MCF 10A (cell line): ENCODE results near the gene PRKN. TPM values are rescaled to one million over a fixed set of nuclear protein-coding genes. Genes with fewer than 3 reads are reported as not detected.

Experiments used
- BruUV-seq: library from RNA; stranded (reverse); fragments of 400-500 nt; replicated peaks from 2 replicates; lab custom pipeline; 2021; lab: Mats Ljungman, UMichigan
- CTCF ChIA-PET: fragments of 300-600 bp; sonication (Branson Sonifier 250); formaldehyde crosslinking; extraction: SDS; loops from one replicate; lab custom pipeline; 2021; ENCODE audit warnings: antibody characterized with exemption, inconsistent platforms; lab: Yijun Ruan, JAX
- POLR2A ChIA-PET: fragments of 300-600, 350-650 bp; sonication (Branson Sonifier 250); formaldehyde crosslinking; extraction: SDS; loops from one replicate; lab custom pipeline; 2020; ENCODE audit warnings: antibody characterized with exemption, inconsistent platforms; lab: Yijun Ruan, JAX
- DNase-seq: peaks from one replicate; pipeline ENCODE4 v3.0.0-alpha.2; 2018; ENCODE audit not compliant: unreplicated experiment
- H3K27ac Mint-ChIP-seq: one replicate; pipeline ENCODE4 v1.8.0; 2022; ENCODE audit warnings: mild to moderate bottlenecking, low read depth, mixed read lengths; ENCODE audit not compliant: unreplicated experiment
- H3K27me3 Mint-ChIP-seq: one replicate; pipeline ENCODE4 v1.8.0; 2022; ENCODE audit warnings: mixed read lengths; ENCODE audit not compliant: insufficient read depth, unreplicated experiment
- H3K36me3 Mint-ChIP-seq: one replicate; pipeline ENCODE4 v1.8.0; 2022; ENCODE audit warnings: mild to moderate bottlenecking, moderate library complexity, mixed read lengths; ENCODE audit not compliant: insufficient read depth, unreplicated experiment
- H3K4me1 Mint-ChIP-seq: one replicate; pipeline ENCODE4 v1.8.0; 2022; ENCODE audit warnings: mixed read lengths; ENCODE audit not compliant: insufficient read depth, unreplicated experiment
- H3K4me3 Mint-ChIP-seq: one replicate; pipeline ENCODE4 v1.8.0; 2022; ENCODE audit warnings: mild to moderate bottlenecking, moderate library complexity, mixed read lengths; ENCODE audit not compliant: unreplicated experiment
- H3K9me3 Mint-ChIP-seq: one replicate; pipeline ENCODE4 v1.8.0; 2022; ENCODE audit warnings: mixed read lengths; ENCODE audit not compliant: unreplicated experiment
- intact Hi-C: fragments of 100-400 bp; cut with micrococcal nuclease; formaldehyde crosslinking; loops from 2 replicates; pipeline ENCODE4 v1.14.1; 2022
- total RNA-seq: library from RNA; stranded (reverse); gene quantifications from 2 replicates; pipeline ENCODE4 v1.2.3, GENCODE V29; 2022
- TF ChIP-seq, protein P1 (sequence below): fragments of 200-600 bp; IDR thresholded peaks from one replicate; pipeline ENCODE4 v1.8.0; 2022; ENCODE audit warnings: antibody characterized with exemption, mild to moderate bottlenecking; ENCODE audit not compliant: unreplicated experiment

Gene PRKN
- total RNA-seq, 1 experiment from 2014 or later = 2.5 TPM

DNA sequence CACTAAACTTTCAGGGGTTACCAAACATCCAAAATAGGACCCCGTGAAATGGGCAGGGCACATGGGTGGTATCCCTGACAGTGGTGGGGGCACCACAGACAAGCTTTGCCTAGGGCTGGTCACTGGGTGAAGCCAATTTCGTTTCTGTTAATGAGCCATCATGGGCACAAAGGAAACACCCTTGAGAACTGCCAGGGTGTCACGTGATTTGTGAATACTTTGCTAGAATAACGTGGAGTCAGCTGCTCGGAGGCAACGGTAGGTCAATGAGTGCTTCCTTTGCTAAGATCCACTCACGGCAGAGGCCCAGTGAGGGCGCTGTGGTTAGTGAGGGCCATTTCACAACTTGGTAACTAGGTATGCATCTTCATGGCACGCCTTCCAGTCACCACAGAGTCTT is 1366.0 kb downstream of the PRKN start:
- H3K27ac Mint-ChIP-seq = no peak overlapping the region
- peaks cover 8% of the 10 kb centered on the region for H3K9me3 Mint-ChIP-seq
- peaks cover 10% of the 10 kb centered on the region for H3K36me3 Mint-ChIP-seq
- no peak for DNase-seq
- CTCF ChIA-PET = interaction anchor here (0.5 kb wide), 1 partner anchor 12 kb away, joined by 3 read pairs; no protein-coding TSS in a partner anchor
- no TSS peak for BruUV-seq
- TF ChIP-seq, protein P1, sequence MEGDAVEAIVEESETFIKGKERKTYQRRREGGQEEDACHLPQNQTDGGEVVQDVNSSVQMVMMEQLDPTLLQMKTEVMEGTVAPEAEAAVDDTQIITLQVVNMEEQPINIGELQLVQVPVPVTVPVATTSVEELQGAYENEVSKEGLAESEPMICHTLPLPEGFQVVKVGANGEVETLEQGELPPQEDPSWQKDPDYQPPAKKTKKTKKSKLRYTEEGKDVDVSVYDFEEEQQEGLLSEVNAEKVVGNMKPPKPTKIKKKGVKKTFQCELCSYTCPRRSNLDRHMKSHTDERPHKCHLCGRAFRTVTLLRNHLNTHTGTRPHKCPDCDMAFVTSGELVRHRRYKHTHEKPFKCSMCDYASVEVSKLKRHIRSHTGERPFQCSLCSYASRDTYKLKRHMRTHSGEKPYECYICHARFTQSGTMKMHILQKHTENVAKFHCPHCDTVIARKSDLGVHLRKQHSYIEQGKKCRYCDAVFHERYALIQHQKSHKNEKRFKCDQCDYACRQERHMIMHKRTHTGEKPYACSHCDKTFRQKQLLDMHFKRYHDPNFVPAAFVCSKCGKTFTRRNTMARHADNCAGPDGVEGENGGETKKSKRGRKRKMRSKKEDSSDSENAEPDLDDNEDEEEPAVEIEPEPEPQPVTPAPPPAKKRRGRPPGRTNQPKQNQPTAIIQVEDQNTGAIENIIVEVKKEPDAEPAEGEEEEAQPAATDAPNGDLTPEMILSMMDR = no peak
- no peaks in the 10 kb centered on the region for H3K27me3 Mint-ChIP-seq
- no peak overlapping the region for H3K4me3 Mint-ChIP-seq
- POLR2A ChIA-PET = no interaction called here
- peaks cover 8% of the 10 kb centered on the region for H3K4me1 Mint-ChIP-seq
- intact Hi-C loops = no loop called here

DNA sequence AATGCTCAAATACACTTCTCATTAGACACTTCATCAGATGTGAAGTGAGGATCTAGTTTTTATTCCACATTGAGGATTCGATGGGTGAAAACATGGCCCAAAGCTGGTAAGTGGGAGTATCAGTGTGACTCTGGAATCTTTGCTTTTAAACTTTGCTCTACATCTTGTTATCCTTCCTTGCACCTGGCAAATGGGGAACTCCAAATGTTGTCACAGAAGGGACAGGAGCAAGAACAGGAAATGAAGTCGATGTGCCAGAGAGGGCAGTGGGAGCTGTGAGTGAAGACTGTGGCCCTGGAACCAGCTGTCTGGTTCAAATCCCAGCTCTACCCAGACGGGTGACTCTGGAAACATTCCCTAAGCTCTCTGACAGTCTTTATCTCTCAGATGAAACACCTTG is 1367.0 kb downstream of the PRKN start:
- ChIA-PET POLR2A (no interaction called here), CTCF (interaction anchor here (2.5 kb wide), 1 partner anchor 10 kb away, joined by 10 read pairs; no protein-coding TSS in a partner anchor)
- H3K27me3 Mint-ChIP-seq = no peaks in the 10 kb centered on the region
- DNase-seq = no peak
- no peak overlapping the region for H3K27ac Mint-ChIP-seq
- BruUV-seq = no TSS peak
- peaks cover 10% of the 10 kb centered on the region for H3K36me3 Mint-ChIP-seq
- peaks cover 8% of the 10 kb centered on the region for H3K4me1 Mint-ChIP-seq
- intact Hi-C loops = no loop called here
- peaks cover 8% of the 10 kb centered on the region for H3K9me3 Mint-ChIP-seq
- H3K4me3 Mint-ChIP-seq = no peak overlapping the region
- TF ChIP-seq, protein P1 = no peak

DNA sequence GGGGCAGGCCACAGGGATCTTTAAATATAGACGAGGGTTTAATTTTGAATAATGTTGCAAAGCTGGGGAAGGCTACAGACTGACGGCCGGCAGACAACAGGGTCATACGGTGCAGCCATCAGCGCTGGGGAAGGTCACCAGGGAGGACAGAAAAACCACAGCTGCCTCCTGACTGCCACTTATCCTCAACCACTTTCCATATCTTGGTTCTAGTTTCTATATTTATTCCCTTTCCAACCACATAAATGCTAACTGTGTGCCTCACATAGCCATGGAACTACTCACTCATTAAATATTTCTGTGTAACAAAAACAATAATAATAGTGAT is 1368.0 kb downstream of the PRKN start:
- CTCF ChIA-PET = interaction anchor here (1.2 to 2.5 kb wide), 3 partner anchors 9 to 142 kb away, joined by 3 to 10 read pairs (median 3); no protein-coding TSS in a partner anchor
- POLR2A ChIA-PET = no interaction called here
- intact Hi-C loops = no loop called here
- no peak overlapping the region for H3K27ac Mint-ChIP-seq
- peaks cover 8% of the 10 kb centered on the region for H3K4me1 Mint-ChIP-seq
- DNase-seq = no peak
- TF ChIP-seq, protein P1 = no peak
- peaks cover 8% of the 10 kb centered on the region for H3K9me3 Mint-ChIP-seq
- no TSS peak for BruUV-seq
- H3K4me3 Mint-ChIP-seq = no peak overlapping the region
- no peaks in the 10 kb centered on the region for H3K27me3 Mint-ChIP-seq
- peaks cover 10% of the 10 kb centered on the region for H3K36me3 Mint-ChIP-seq

DNA sequence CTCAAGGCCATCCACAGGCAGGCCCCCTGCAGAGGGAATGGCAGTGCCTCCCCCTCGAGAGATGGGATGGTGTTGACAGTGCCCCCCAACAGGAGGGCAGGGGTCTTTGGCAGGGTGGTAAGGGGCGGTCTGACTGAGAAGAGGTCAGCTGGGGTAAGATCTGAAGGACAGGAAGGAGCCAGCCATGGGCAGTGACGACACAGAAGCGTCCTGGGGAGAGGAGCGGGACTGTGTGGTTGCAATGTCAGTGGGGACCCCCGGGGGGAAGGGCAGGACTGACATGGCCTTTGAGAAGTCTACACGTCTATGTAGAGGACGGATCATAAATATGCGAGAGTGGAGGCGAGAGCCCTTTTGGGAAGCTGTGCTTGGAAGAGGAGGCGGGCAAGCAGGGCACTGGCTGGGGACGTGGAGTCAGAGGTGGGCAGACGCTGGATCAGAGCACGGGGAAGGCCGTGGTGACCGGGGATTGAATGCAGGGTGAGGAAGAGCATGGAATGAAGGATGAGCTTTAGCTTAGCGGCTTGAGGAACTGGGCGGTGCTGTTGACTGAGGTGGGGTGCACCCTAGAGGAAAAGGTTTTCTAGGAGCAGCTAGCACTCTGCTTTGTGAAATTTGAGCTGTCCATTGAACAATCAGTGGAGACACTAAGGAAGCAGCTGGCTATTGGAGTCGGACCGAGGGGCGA is 1371.3 kb downstream of the PRKN start:
- no TSS peak for BruUV-seq
- Mint-ChIP-seq H3K27me3 (no peaks in the 10 kb centered on the region), H3K4me1 (peaks cover 8% of the 10 kb centered on the region), H3K9me3 (no peaks in the 10 kb centered on the region), H3K36me3 (no peaks in the 10 kb centered on the region), H3K27ac (no peak overlapping the region), H3K4me3 (no peak overlapping the region)
- POLR2A ChIA-PET = interaction anchor here (1.0 kb wide), 1 partner anchor 9 kb away, joined by 3 read pairs; no protein-coding TSS in a partner anchor
- TF ChIP-seq, protein P1 = no peak
- CTCF ChIA-PET = interaction anchor here (0.6 to 2.0 kb wide), 2 partner anchors 15 to 689 kb away, joined by 3 to 6 read pairs; no protein-coding TSS in a partner anchor
- intact Hi-C loops = no loop called here
- DNase-seq = no peak
